PC-3 (cell line): Measurements from ENCODE around the gene DIAPH2. TPM values are rescaled to one million over a fixed set of nuclear protein-coding genes. Genes with fewer than 3 reads are reported as not detected.
A peak's percentile ranks its signal among the peaks of the same experiment; 100 is the strongest.
"Not testable (repeated sequence)": the region's sequence is repeated elsewhere in the genome, so short reads cannot be mapped to it uniquely, and the experiment has no call there.

Experiments
- ATAC-seq: fragments of 200-7000 bp; cut with Tn5 transposase; 2 replicates; pipeline ENCODE4 v1.9.1; 2020; ENCODE audit warnings: mild to moderate bottlenecking, moderate library complexity
- BruUV-seq: library from RNA; stranded (reverse); fragments of 400-500 nt; replicated peaks from 2 replicates; lab custom pipeline; 2021; lab: Mats Ljungman, UMichigan
- CTCF ChIA-PET: fragments of 300-600 bp; sonication (Branson Sonifier 250); formaldehyde crosslinking; loops from one replicate; lab custom pipeline; 2022; ENCODE audit warnings: antibody characterized with exemption; lab: Charles Lee
- POLR2A ChIA-PET: fragments of 300-600 bp; sonication (Branson Sonifier 250); formaldehyde crosslinking; loops from one replicate; lab custom pipeline; 2022; ENCODE audit warnings: antibody characterized with exemption; ENCODE audit not compliant: unreplicated experiment; lab: Charles Lee
- DNase-seq: peaks from one replicate; pipeline ENCODE4 v3.0.0-alpha.2; 2015
- H2AFZ ChIP-seq: fragments of 300-600 bp; sonication (generic); 2 replicates; pipeline ENCODE4 v1.6.0; 2016; ENCODE audit warnings: antibody characterized with exemption, low read length
- H3F3A ChIP-seq: fragments of 300-600 bp; sonication (generic); one replicate; pipeline ENCODE4 v1.6.0; 2017; ENCODE audit warnings: antibody characterized with exemption, low read length, control low read depth, mild to moderate bottlenecking; ENCODE audit not compliant: unreplicated experiment
- H3K27ac ChIP-seq: fragments of 300-600 bp; sonication (generic); 2 replicates; pipeline ENCODE4 v1.5.1; 2016; ENCODE audit warnings: mild to moderate bottlenecking, low read length
- H3K27me3 ChIP-seq: fragments of 300-600 bp; sonication (generic); 2 replicates; pipeline ENCODE4 v1.6.1; 2016; ENCODE audit warnings: low read length, mixed read lengths
- H3K36me3 ChIP-seq: fragments of 300-600 bp; sonication (generic); 2 replicates; pipeline ENCODE4 v1.6.1; 2016; ENCODE audit warnings: low read depth, mixed run types, low read length, mixed read lengths
- H3K4me1 ChIP-seq: fragments of 300-600 bp; sonication (generic); 2 replicates; pipeline ENCODE4 v1.5.1; 2016; ENCODE audit warnings: low read length; ENCODE audit not compliant: insufficient read depth
- H3K4me2 ChIP-seq: fragments of 300-600 bp; sonication (generic); 2 replicates; pipeline ENCODE4 v1.6.0; 2016; ENCODE audit warnings: low read length
- H3K4me3 ChIP-seq: fragments of 300-600 bp; sonication (generic); 2 replicates; pipeline ENCODE4 v1.5.1; 2016; ENCODE audit warnings: mild to moderate bottlenecking, low read length, mixed read lengths
- H3K79me2 ChIP-seq: fragments of 300-600 bp; sonication (generic); 2 replicates; pipeline ENCODE4 v1.6.1; 2017; ENCODE audit warnings: low read length, mixed read lengths
- H3K9ac ChIP-seq: fragments of 300-600 bp; sonication (generic); 2 replicates; pipeline ENCODE4 v1.6.0; 2016; ENCODE audit warnings: mild to moderate bottlenecking, low read length
- H3K9me2 ChIP-seq: fragments of 300-600 bp; sonication (generic); replicated peaks from 2 replicates; pipeline ENCODE4 v1.6.1; 2016; ENCODE audit warnings: mixed run types, low read length, mixed read lengths
- H3K9me3 ChIP-seq: fragments of 300-600 bp; sonication (generic); 2 replicates; pipeline ENCODE4 v1.6.1; 2016; ENCODE audit warnings: low read length, mixed read lengths
- H4K20me1 ChIP-seq: fragments of 300-600 bp; sonication (generic); 2 replicates; pipeline ENCODE4 v1.6.1; 2016; ENCODE audit warnings: low read length, mixed read lengths
- EZH2 ChIP-seq: fragments of 300-600 bp; sonication (generic); IDR thresholded peaks from one replicate; pipeline ENCODE4 v1.6.1; 2017; ENCODE audit warnings: antibody characterized with exemption, mild to moderate bottlenecking, low read length; ENCODE audit not compliant: unreplicated experiment
- EZH2phosphoT487 ChIP-seq: fragments of 300-600 bp; sonication (generic); IDR thresholded peaks from 2 replicates; pipeline ENCODE4 v1.6.1; 2018; ENCODE audit warnings: mild to moderate bottlenecking, antibody characterized with exemption, low read length, borderline replicate concordance
- intact Hi-C: fragments of 100-400 bp; cut with micrococcal nuclease; formaldehyde crosslinking; loops from 2 replicates; pipeline ENCODE4 v1.9.0; 2023
- total RNA-seq: library from RNA; depleted of rRNA; stranded (reverse); fragments of >200 nt; gene quantifications from 2 replicates; pipeline ENCODE4 v1.2.3, GENCODE V29; 2014
- TF ChIP-seq, protein P1 (sequence below): fragments of 300-600 bp; sonication (generic); conservative IDR thresholded peaks from 2 replicates; pipeline ENCODE4 v1.5.1; 2017; ENCODE audit warnings: antibody characterized with exemption, low read depth, mild to moderate bottlenecking, low read length

Gene DIAPH2
- total RNA-seq, 1 experiment from 2014 or later, result 15.1 TPM

DNA sequence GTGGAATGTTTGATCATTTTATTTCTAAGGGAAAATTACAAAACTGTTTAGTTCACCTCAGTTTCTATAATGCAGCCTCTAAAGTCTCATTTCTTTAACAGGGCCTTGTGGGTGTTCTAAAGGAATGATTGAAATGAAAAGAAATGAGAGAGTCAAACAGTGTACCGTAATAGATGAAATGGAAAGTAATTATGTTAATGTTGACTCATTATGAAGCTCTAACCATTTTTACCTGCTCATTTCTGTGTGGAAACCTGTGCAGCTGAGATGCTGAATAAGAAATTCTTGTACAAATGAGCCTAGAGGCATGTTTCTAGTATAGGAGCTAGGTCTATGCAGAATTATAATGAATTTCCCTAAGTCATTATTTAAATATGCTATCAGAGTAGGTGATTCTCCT is 153.9 kb downstream of the DIAPH2 start:
- no peak overlapping the region for H2AFZ ChIP-seq
- no peak for DNase-seq
- H3F3A ChIP-seq, result no peaks in the 10 kb centered on the region
- intact Hi-C loops, result no loop called here
- H3K4me3 ChIP-seq, result no peak overlapping the region
- ATAC-seq, result no peak
- no peaks in the 10 kb centered on the region for H3K27me3 ChIP-seq
- H3K79me2 ChIP-seq, result no peaks in the 10 kb centered on the region
- TF ChIP-seq, protein P1, sequence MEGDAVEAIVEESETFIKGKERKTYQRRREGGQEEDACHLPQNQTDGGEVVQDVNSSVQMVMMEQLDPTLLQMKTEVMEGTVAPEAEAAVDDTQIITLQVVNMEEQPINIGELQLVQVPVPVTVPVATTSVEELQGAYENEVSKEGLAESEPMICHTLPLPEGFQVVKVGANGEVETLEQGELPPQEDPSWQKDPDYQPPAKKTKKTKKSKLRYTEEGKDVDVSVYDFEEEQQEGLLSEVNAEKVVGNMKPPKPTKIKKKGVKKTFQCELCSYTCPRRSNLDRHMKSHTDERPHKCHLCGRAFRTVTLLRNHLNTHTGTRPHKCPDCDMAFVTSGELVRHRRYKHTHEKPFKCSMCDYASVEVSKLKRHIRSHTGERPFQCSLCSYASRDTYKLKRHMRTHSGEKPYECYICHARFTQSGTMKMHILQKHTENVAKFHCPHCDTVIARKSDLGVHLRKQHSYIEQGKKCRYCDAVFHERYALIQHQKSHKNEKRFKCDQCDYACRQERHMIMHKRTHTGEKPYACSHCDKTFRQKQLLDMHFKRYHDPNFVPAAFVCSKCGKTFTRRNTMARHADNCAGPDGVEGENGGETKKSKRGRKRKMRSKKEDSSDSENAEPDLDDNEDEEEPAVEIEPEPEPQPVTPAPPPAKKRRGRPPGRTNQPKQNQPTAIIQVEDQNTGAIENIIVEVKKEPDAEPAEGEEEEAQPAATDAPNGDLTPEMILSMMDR, result no peak
- H3K4me2 ChIP-seq, result peak overlapping the region; percentile 40; the same call in 1 of the 2 replicates
- no TSS peak for BruUV-seq
- no peaks in the 10 kb centered on the region for H3K36me3 ChIP-seq
- no peaks in the 10 kb centered on the region for H3K9me3 ChIP-seq
- ChIA-PET CTCF (no interaction called here), POLR2A (no interaction called here)
- H3K9ac ChIP-seq, result no peak overlapping the region
- peaks cover 16% of the 10 kb centered on the region for H3K4me1 ChIP-seq
- H4K20me1 ChIP-seq, result no peaks in the 10 kb centered on the region
- H3K27ac ChIP-seq, result no peak overlapping the region
- H3K9me2 ChIP-seq, result no peaks in the 10 kb centered on the region

DNA sequence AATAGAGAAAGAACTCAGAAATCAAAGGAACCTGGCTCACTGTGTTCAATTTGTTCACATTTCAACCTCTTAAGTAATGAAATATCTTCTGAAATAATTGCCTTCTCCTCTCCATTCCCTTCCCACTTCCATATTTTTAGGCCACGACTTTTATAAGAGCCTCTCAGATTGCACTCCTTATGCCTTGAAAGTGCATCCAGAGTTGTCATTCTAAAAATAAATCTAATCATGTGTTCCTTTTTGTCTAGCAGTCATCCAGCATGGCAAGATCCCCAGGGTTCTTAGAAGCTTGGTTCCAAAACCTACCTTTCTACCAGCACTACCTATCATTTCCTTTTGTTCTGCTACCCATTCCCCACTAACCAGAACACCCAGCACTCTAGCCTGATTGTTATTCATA is 156.7 kb downstream of the DIAPH2 start:
- no peak for DNase-seq

DNA sequence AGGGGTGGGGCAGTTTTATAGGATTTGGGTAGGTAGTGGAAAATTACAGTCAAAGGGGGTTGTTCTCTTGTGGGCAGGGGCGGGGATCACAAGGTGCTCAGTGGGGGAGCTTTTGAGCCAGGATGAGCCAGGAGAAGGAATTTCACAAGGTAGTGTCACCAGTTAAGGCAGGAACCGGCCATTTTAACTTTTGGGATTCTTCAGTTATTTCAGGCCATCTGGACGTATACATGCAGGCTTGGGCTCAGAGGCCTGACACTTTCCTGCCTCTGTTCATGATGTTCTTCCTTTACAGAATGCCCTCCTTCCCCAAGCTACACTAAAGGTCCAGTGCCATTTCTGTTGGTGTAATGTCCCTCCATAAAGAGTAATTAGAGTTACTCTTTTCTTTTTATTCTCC is 157.2 kb downstream of the DIAPH2 start:
- BruUV-seq, POLR2A ChIA-PET, CTCF ChIA-PET: not testable (repeated sequence)

More for the DNA sequence above, 156.7 kb downstream of the DIAPH2 start:
- H3K9me2 ChIP-seq, result no peaks in the 10 kb centered on the region
- no peaks in the 10 kb centered on the region for H4K20me1 ChIP-seq
- BruUV-seq, result no TSS peak
- TF ChIP-seq EZH2 (no peak), EZH2phosphoT487 (no peak)
- TF ChIP-seq, protein P1, result no peak
- no peak for ATAC-seq
- H3K9me3 ChIP-seq, result no peaks in the 10 kb centered on the region
- no peaks in the 10 kb centered on the region for H3K27me3 ChIP-seq
- ChIA-PET CTCF (no interaction called here), POLR2A (no interaction called here)
- H3K9ac ChIP-seq, result no peak overlapping the region
- peaks cover 16% of the 10 kb centered on the region for H3K4me1 ChIP-seq
- intact Hi-C loops, result no loop called here
- no peaks in the 10 kb centered on the region for H3K79me2 ChIP-seq
- H3K4me3 ChIP-seq, result no peak overlapping the region
- H3K27ac ChIP-seq, result no peak overlapping the region
- H3K4me2 ChIP-seq, result no peak overlapping the region
- no peaks in the 10 kb centered on the region for H3K36me3 ChIP-seq
- H3F3A ChIP-seq, result no peaks in the 10 kb centered on the region
- no peak overlapping the region for H2AFZ ChIP-seq

More for the DNA sequence above, 157.2 kb downstream of the DIAPH2 start:
- peaks cover 16% of the 10 kb centered on the region for H3K4me1 ChIP-seq
- H3K9ac ChIP-seq, ATAC-seq, H3F3A ChIP-seq, H3K36me3 ChIP-seq, H3K27ac ChIP-seq, DNase-seq, H3K9me3 ChIP-seq, H3K27me3 ChIP-seq, H2AFZ ChIP-seq, intact Hi-C loops, H3K4me3 ChIP-seq, H3K9me2 ChIP-seq, H4K20me1 ChIP-seq, H3K4me2 ChIP-seq, H3K79me2 ChIP-seq: not testable (repeated sequence)
